ENCODE results near the gene DNAH2.
"Not testable (repeated sequence)": the region's sequence is repeated elsewhere in the genome, so short reads cannot be mapped to it uniquely, and the experiment has no call there.

The DNAH2 gene

GRCh38 chr17:7859028-7859427 lies 141.5 kb downstream of the DNAH2 start:
- ChIA-PET CTCF (interaction anchor here (0.6 to 9.5 kb wide), 16 partner anchors 8 to 199 kb away, joined by 3 to 233 read pairs (median 4); partner anchors contain the start of genes KDM6B and RNF227), POLR2A (interaction anchor here (1.6 kb wide), 1 partner anchor 14 kb away, joined by 3 read pairs; no protein-coding TSS in a partner anchor)
- TF ChIP-seq CTCF (IDR thresholded peaks at IDR 0.05; ENCODE audit: insufficient read depth, low read length, missing control alignments) = no peak
- H3K4me3 ChIP-seq (ENCODE audit: low read depth, low read length) = peak overlapping the region; percentile 80
- no peak for DNase-seq (ENCODE audit: low read depth, low spot score)

GRCh38 chr17:7862692-7863437 lies 145.3 kb downstream of the DNAH2 start:
- TF ChIP-seq CTCF (IDR thresholded peaks at IDR 0.05; ENCODE audit: insufficient read depth, low read length, missing control alignments) = peak; percentile 59
- POLR2A ChIA-PET = no interaction called here
- CTCF ChIA-PET = interaction anchor here (0.6 to 9.5 kb wide), 38 partner anchors 8 to 199 kb away, joined by 3 to 233 read pairs (median 4); partner anchors contain the start of genes CHD3, CNTROB, KDM6B and RNF227
- no peak for DNase-seq (ENCODE audit: low read depth, low spot score)
- no peak overlapping the region for H3K4me3 ChIP-seq (ENCODE audit: low read depth, low read length)

GRCh38 chr17:7864384-7864783 lies 146.8 kb downstream of the DNAH2 start:
- H3K4me3 ChIP-seq (ENCODE audit: low read depth, low read length); DNase-seq (ENCODE audit: low read depth, low spot score); POLR2A ChIA-PET: not testable (repeated sequence)
- CTCF ChIA-PET = interaction anchor here (0.5 to 9.5 kb wide), 17 partner anchors 12 to 194 kb away, joined by 3 to 233 read pairs (median 9); partner anchors contain the start of gene KDM6B

- DNase-seq (ENCODE audit: low read depth, low spot score) = no peak
- no peak overlapping the region for H3K4me3 ChIP-seq (ENCODE audit: low read depth, low read length)
- no peak for TF ChIP-seq CTCF (IDR thresholded peaks at IDR 0.05; ENCODE audit: insufficient read depth, low read length, missing control alignments)
- POLR2A ChIA-PET = no interaction called here
- CTCF ChIA-PET = interaction anchor here (0.9 to 9.5 kb wide), 9 partner anchors 20 to 193 kb away, joined by 3 to 233 read pairs (median 8); no protein-coding TSS in a partner anchor
Observed at GRCh38 chr17:7864995-7865650, 147.6 kb downstream of the DNAH2 start.

- no peak for DNase-seq (ENCODE audit: low read depth, low spot score)
- ChIA-PET CTCF (interaction anchor here (1.0 to 9.5 kb wide), 5 partner anchors 9 to 190 kb away, joined by 3 to 233 read pairs (median 4); no protein-coding TSS in a partner anchor), POLR2A (no interaction called here)
- H3K4me3 ChIP-seq (ENCODE audit: low read depth, low read length) = no peak overlapping the region
- no peak for TF ChIP-seq CTCF (IDR thresholded peaks at IDR 0.05; ENCODE audit: insufficient read depth, low read length, missing control alignments)
Observed at GRCh38 chr17:7867881-7868329, 150.4 kb downstream of the DNAH2 start.

- no peak for DNase-seq (ENCODE audit: low read depth, low spot score)
- ChIA-PET CTCF (interaction anchor here (1.1 to 2.0 kb wide), 3 partner anchors 10 to 168 kb away, joined by 3 to 10 read pairs (median 4); no protein-coding TSS in a partner anchor), POLR2A (no interaction called here)
- no peak for TF ChIP-seq CTCF (IDR thresholded peaks at IDR 0.05; ENCODE audit: insufficient read depth, low read length, missing control alignments)
- no peak overlapping the region for H3K4me3 ChIP-seq (ENCODE audit: low read depth, low read length)
Observed at GRCh38 chr17:7873051-7873450, 155.5 kb downstream of the DNAH2 start.
